Esophagus muscularis mucosa (tissue), 4 donors: ENCODE data around the gene CLINT1. TPM values are rescaled to one million over a fixed set of nuclear protein-coding genes. Genes with fewer than 3 reads are reported as not detected.

Source experiments
- DNase-seq: peaks from one replicate; pipeline ENCODE4 v3.0.0-alpha.2; 2017; ENCODE audit errors: extremely low spot score
- H3K27ac ChIP-seq, 4 donors: fragments of 200-600 bp; sonication (generic); replicated peaks in 1 of 4; 1 replicate in 3 of 4; 2 replicates in 1 of 4; pipeline ENCODE4 v1.5.1; 2016 to 2019; ENCODE audit warnings: mild to moderate bottlenecking in 1 of 4
- H3K27me3 ChIP-seq, 4 donors: fragments of 200-600 bp; sonication (generic); one replicate each; pipeline versions ENCODE4 v1.5.1 to v1.6.0; 2016 to 2019
- H3K36me3 ChIP-seq, 4 donors: fragments of 200-600 bp; sonication (generic); one replicate each; pipeline ENCODE4 v1.5.1; 2016 to 2019
- H3K4me1 ChIP-seq, 4 donors: fragments of 200-600 bp; sonication (generic); one replicate each; pipeline ENCODE4 v1.5.1; 2016 to 2019
- H3K4me3 ChIP-seq, 4 donors: fragments of 200-600 bp; sonication (generic); 1 replicate in 2 of 4; 2 replicates in 2 of 4; pipeline ENCODE4 v1.5.1; 2016 to 2019; ENCODE audit warnings: mild to moderate bottlenecking in 4 of 4, moderate library complexity in 1 of 4
- H3K9me3 ChIP-seq, 4 donors: fragments of 200-600 bp; sonication (generic); 1 replicate in 3 of 4; 2 replicates in 1 of 4; pipeline ENCODE4 v1.5.1; 2016 to 2019
- CTCF ChIP-seq, 3 experiments: fragments of 200-600 bp in 2 of 3; fragments of 450-650 bp in 1 of 3; sonication (generic) in 2 of 3; IDR thresholded peaks; one replicate each; pipeline ENCODE4 v1.5.1; 2017 to 2019; ENCODE audit warnings: antibody characterized with exemption in 3 of 3, mild to moderate bottlenecking in 2 of 3, moderate library complexity in 1 of 3
- EP300 ChIP-seq: sonication (generic); formaldehyde crosslinking; IDR thresholded peaks from one replicate; pipeline ENCODE4 v1.6.1; 2017; ENCODE audit warnings: antibody characterized with exemption
- POLR2A ChIP-seq: fragments of 450-650 bp; IDR thresholded peaks from one replicate; pipeline ENCODE4 v1.6.1; 2017; ENCODE audit warnings: antibody characterized with exemption, moderate library complexity, mild to moderate bottlenecking, low read depth
- POLR2AphosphoS5 ChIP-seq, 2 donors: sonication (generic); formaldehyde crosslinking; IDR thresholded peaks; one replicate each; pipeline ENCODE4 v1.6.1; 2017; ENCODE audit warnings: antibody characterized with exemption in 2 of 2
- WGBS: methylation state at CpG from one replicate; pipeline ENCODE4 v1.1.5; 2018; 5-methylcytosine and 5-hydroxymethylcytosine counted together
- intact Hi-C: fragments of 100-400 bp; cut with DNase I; formaldehyde crosslinking; loops from one replicate; pipeline ENCODE4 v1.15.1; 2023
- small RNA-seq, 3 donors: library from RNA; depleted of rRNA; stranded (forward); fragments of <200 nt; gene quantifications; one replicate each; pipeline ENCODE3, GENCODE V24; 2016
- total RNA-seq, 4 donors: library from RNA; depleted of rRNA; stranded (reverse); fragments of >200 nt; gene quantifications; one replicate each; pipeline versions ENCODE4 v1.1.0 to v1.2.1, GENCODE V29; 2016

Gene CLINT1
- total RNA-seq, 4 donors from 2014 or later: 84.3 to 118 (median 107) TPM

- intact Hi-C loops: no loop called here
- no peak overlapping the region for H3K4me3 ChIP-seq
- 88% methylated on average over 6 of the region's 6 CpGs for WGBS
- no peaks in the 10 kb centered on the region for H3K9me3 ChIP-seq
- no peaks in the 10 kb centered on the region for H3K27me3 ChIP-seq
- DNase-seq: no peak
- peaks cover 6 to 9% (median 8%) of the 10 kb centered on the region in 4 donors for H3K4me1 ChIP-seq
- no peak overlapping the region for H3K27ac ChIP-seq
- TF ChIP-seq CTCF (IDR thresholded peaks at IDR 0.05) (no peak), POLR2A (no peak), POLR2AphosphoS5 (IDR thresholded peaks at IDR 0.05) (no peak), EP300 (no peak)
- H3K36me3 ChIP-seq: peaks cover 32 to 77% (median 57%) of the 10 kb centered on the region in 4 donors
These were observed 123.0 kb downstream of the CLINT1 start for GRCh38 chr5:157735991-157736390.

Small RNA genes within 50 kb of the gene (small RNA-seq; reads per million reads assigned to genes)
- gene AC026407.1 (0 reads per million in 3 donors), gene RNU6-260P (0 reads per million in 3 donors)

Other genes starting within 250 kb of the CLINT1 start
- gene SOX30, start 206.7 kb downstream of the CLINT1 start, total RNA-seq: under 1 TPM in 2 of 4 donors, not detected in 2; 0.17 to 0.34 TPM
- not detected for gene C5orf52, start 187.6 kb downstream of the CLINT1 start, total RNA-seq
- 10 to 100 TPM; 14.1 to 22.7 (median 20.7) TPM for gene THG1L, start 127.7 kb downstream of the CLINT1 start, total RNA-seq
- gene LSM11, start 115.4 kb downstream of the CLINT1 start, total RNA-seq: 10 to 100 TPM; 22.4 to 53.7 (median 33.7) TPM